ENCODE results near the gene ZCWPW1. TPM values are rescaled to one million over a fixed set of nuclear protein-coding genes. Genes with fewer than 3 reads are reported as not detected.

Gene ZCWPW1
- total RNA-seq, 1 donor from 2014 or later = 3.2 TPM

- DNase-seq (ENCODE audit: low spot score) = peak; percentile 83
Measured at GRCh38 chr7:100433592-100434296, 5.2 kb upstream of the ZCWPW1 start.

- no peak for DNase-seq (ENCODE audit: low spot score)
Measured at GRCh38 chr7:100433276-100433591, 4.7 kb upstream of the ZCWPW1 start.

- DNase-seq (ENCODE audit: low spot score) = peak; percentile 76
Measured at GRCh38 chr7:100432621-100433275, 4.2 kb upstream of the ZCWPW1 start.

- peak; percentile 28 for DNase-seq (ENCODE audit: low spot score)
Measured at GRCh38 chr7:100432053-100432452, 3.5 kb upstream of the ZCWPW1 start.

- peak; percentile 84 for DNase-seq (ENCODE audit: low spot score)
Measured at GRCh38 chr7:100431286-100431735, 2.8 kb upstream of the ZCWPW1 start.

GRCh38 chr7:100430493-100431285 is 2.2 kb upstream of the ZCWPW1 start:
- peak; percentile 87 for DNase-seq (ENCODE audit: low spot score)

GRCh38 chr7:100429637-100430492 is 1.4 kb upstream of the ZCWPW1 start, which contains the start of gene MEPCE:
Gene MEPCE, plus strand, starts transcription at chr7:100429831. Its CDS starts 188 bp downstream, at chr7:100430019.
- peak; percentile 99 for DNase-seq (ENCODE audit: low spot score)

- DNase-seq (ENCODE audit: low spot score) = peak; percentile 100
Measured at GRCh38 chr7:100428967-100429636, 599 bp upstream of the ZCWPW1 start.

GRCh38 chr7:100427762-100428198 is 723 bp downstream of the ZCWPW1 start:
- DNase-seq (ENCODE audit: low spot score) = no peak

- no peak for DNase-seq (ENCODE audit: low spot score)
Measured at GRCh38 chr7:100426516-100426915, 2.0 kb downstream of the ZCWPW1 start.

GRCh38 chr7:100425347-100425746 is 3.2 kb downstream of the ZCWPW1 start:
- DNase-seq (ENCODE audit: low spot score) = no peak

- no peak for DNase-seq (ENCODE audit: low spot score)
Measured at GRCh38 chr7:100423315-100423714, 5.2 kb downstream of the ZCWPW1 start.

GRCh38 chr7:100419660-100420226 is 8.8 kb downstream of the ZCWPW1 start:
- peak; percentile 33 for DNase-seq (ENCODE audit: low spot score)

- no peak for DNase-seq (ENCODE audit: low spot score)
Measured at GRCh38 chr7:100418930-100419659, 9.4 kb downstream of the ZCWPW1 start.

- DNase-seq (ENCODE audit: low spot score) = no peak
Measured at GRCh38 chr7:100415448-100415847, 13.1 kb downstream of the ZCWPW1 start.

GRCh38 chr7:100413889-100414288 is 14.6 kb downstream of the ZCWPW1 start:
- DNase-seq (ENCODE audit: low spot score) = no peak

GRCh38 chr7:100413346-100413745 is 15.2 kb downstream of the ZCWPW1 start:
- no peak for DNase-seq (ENCODE audit: low spot score)

GRCh38 chr7:100411101-100411500 is 17.4 kb downstream of the ZCWPW1 start:
- DNase-seq (ENCODE audit: low spot score) = no peak

Data from mesenteric fat pad (tissue), 1 donor.